ENCODE measurements around the gene ARHGAP18. TPM values are rescaled to one million over a fixed set of nuclear protein-coding genes. Genes with fewer than 3 reads are reported as not detected.
A peak's percentile ranks its signal among the peaks of the same experiment; 100 is the strongest.

ARHGAP18 gene
- total RNA-seq, 1 experiment from 2014 or later, result 2.4 TPM

GRCh38 chr6:129680633-129681032, 29.3 kb downstream of the ARHGAP18 start:
- no CpG with 5 or more reads among the region's 4 CpGs for WGBS (ENCODE audit: extremely low coverage, insufficient read length, low lambda C conversion rate)
- Histone ChIP-seq H2BK5ac (ENCODE audit: insufficient read length, low read length) (no peak overlapping the region), H4K5ac (ENCODE audit: insufficient read length, low read depth, low read length) (no peak overlapping the region), H2AFZ (ENCODE audit: low read length) (no peak overlapping the region), H2BK12ac (ENCODE audit: insufficient read length, low read depth, low read length) (no peak overlapping the region), H3K9ac (ENCODE audit: extremely low read depth, insufficient read length, low read length) (no peak overlapping the region), H3K23ac (ENCODE audit: insufficient read length, low read depth, low read length) (no peak overlapping the region), H3K9me3 (ENCODE audit: control insufficient read depth, low read depth, low read length) (no peaks in the 10 kb centered on the region), H2BK120ac (ENCODE audit: low read depth, low read length, poor library complexity, severe bottlenecking) (no peak overlapping the region), H3K23me2 (ENCODE audit: insufficient read length, low read depth, low read length, poor library complexity, severe bottlenecking) (no peaks in the 10 kb centered on the region), H3K79me1 (ENCODE audit: insufficient read depth, low read depth, low read length, poor library complexity, severe bottlenecking) (no peaks in the 10 kb centered on the region), H4K8ac (replicated peaks; ENCODE audit: insufficient read length, low read depth, low read length) (no peak overlapping the region), H3K14ac (ENCODE audit: insufficient read depth, low read length) (no peak overlapping the region), H2AK5ac (ENCODE audit: insufficient read length, low read length) (no peak overlapping the region), H3K27me3 (ENCODE audit: insufficient read depth, low read length) (no peaks in the 10 kb centered on the region), H3K56ac (ENCODE audit: insufficient read length, low read depth, low read length) (no peak overlapping the region), H3K27ac (ENCODE audit: insufficient read length, low read depth, low read length) (no peak overlapping the region), H4K20me1 (ENCODE audit: control insufficient read depth, insufficient read depth, insufficient read length) (no peaks in the 10 kb centered on the region), H3K4me1 (ENCODE audit: insufficient read depth, low read length) (no peaks in the 10 kb centered on the region; the same call in 1 of the 2 replicates), H3K79me2 (ENCODE audit: insufficient read depth, low read length) (no peaks in the 10 kb centered on the region), H4K91ac (ENCODE audit: insufficient read length, low read depth, low read length) (no peak overlapping the region), H3T11ph (ENCODE audit: low read length) (no peak overlapping the region), H3K4ac (ENCODE audit: low read depth, low read length) (no peak overlapping the region), H2BK20ac (ENCODE audit: low read depth, low read length, poor library complexity, severe bottlenecking) (no peak overlapping the region), H3K18ac (ENCODE audit: insufficient read length, low read depth, low read length) (no peak overlapping the region), H2BK15ac (ENCODE audit: low read depth, low read length) (no peak overlapping the region), H3K4me2 (ENCODE audit: insufficient read depth, insufficient read length, low read length) (no peak overlapping the region)
- Mint-ChIP-seq H3K27ac (peak overlapping the region in 2 of 3 experiments; percentile 11 to 19; a peak in 2 of 7 replicates), H3K4me1 (peaks cover 9% of the 10 kb centered on the region in 2 experiments), H3K36me3 (ENCODE audit: insufficient read depth in 1 of 3, low read depth in 3 of 3) (no peaks in the 10 kb centered on the region), H3K4me3 (no peak overlapping the region), H3K27me3 (ENCODE audit: low read depth) (no peaks in the 10 kb centered on the region), H3K9me3 (no peaks in the 10 kb centered on the region)
- no peak for DNase-seq
- no peak for TF ChIP-seq CTCF (conservative IDR thresholded peaks at IDR 0.05)
